T-cell (primary cell): ENCODE measurements around the gene SH3TC2. TPM values are rescaled to one million over a fixed set of nuclear protein-coding genes. Genes with fewer than 3 reads are reported as not detected.

Experiments used
- ATAC-seq, 4 experiments: fragments of 200-7000 bp in 3 of 4; fragments of 150-1000 bp in 1 of 4; cut with Tn5 transposase; replicated peaks in 1 of 4; 1 replicate in 3 of 4; 2 replicates in 1 of 4; pipeline ENCODE4 v1.10.0; 2021; ENCODE audit warnings: moderate library complexity in 3 of 4, mild to moderate bottlenecking in 2 of 4, moderate number of reproducible peaks in 1 of 4
- CTCF ChIA-PET, 2 donors: fragments of 300-600 bp; sonication (Branson Sonifier 250); formaldehyde crosslinking; loops; one replicate each; lab custom pipeline; 2022; ENCODE audit warnings: antibody characterized with exemption in 2 of 2; lab: Charles Lee
- POLR2A ChIA-PET, 2 donors: fragments of 300-600 bp; sonication (Branson Sonifier 250); formaldehyde crosslinking; loops; one replicate each; lab custom pipeline; 2022; ENCODE audit warnings: antibody characterized with exemption in 2 of 2; lab: Charles Lee
- DNase-seq, 35 experiments: peaks; one replicate each; pipeline versions ENCODE4 v3.0.0 to v3.0.0-alpha.2; 2013 to 2023
- H3K27ac ChIP-seq: one replicate; pipeline ENCODE4 v1.5.1; 2013; ENCODE audit warnings: low read length
- H3K27me3 ChIP-seq, 2 experiments: replicated peaks in 1 of 2; 1 replicate in 1 of 2; 2 replicates in 1 of 2; pipeline versions ENCODE4 v1.6.1 to v1.7.0; 2013; ENCODE audit warnings: low read length in 1 of 2, mixed read lengths in 1 of 2; ENCODE audit not compliant: control insufficient read depth in 2 of 2, insufficient read depth in 2 of 2; ENCODE audit errors: extremely low read depth in 1 of 2
- H3K36me3 ChIP-seq, 2 donors: 1 replicate in 1 of 2; 2 replicates in 1 of 2; pipeline versions ENCODE4 v1.6.1 to v1.7.0; 2013; ENCODE audit warnings: low read length in 1 of 2; ENCODE audit not compliant: control insufficient read depth in 2 of 2, insufficient read depth in 1 of 2; ENCODE audit errors: extremely low read depth in 1 of 2
- H3K4me1 ChIP-seq, 2 experiments: 1 replicate in 1 of 2; 2 replicates in 1 of 2; pipeline versions ENCODE4 v1.6.1 to v1.7.0; 2013; ENCODE audit warnings: low read length in 2 of 2, mixed read lengths in 1 of 2; ENCODE audit not compliant: insufficient read depth in 2 of 2, control insufficient read depth in 1 of 2; ENCODE audit errors: extremely low read depth in 1 of 2
- H3K4me3 ChIP-seq, 2 donors: 1 replicate in 1 of 2; 2 replicates in 1 of 2; pipeline versions ENCODE4 v1.5.1 to v1.7.0; 2013; ENCODE audit warnings: mild to moderate bottlenecking in 2 of 2, low read length in 1 of 2, moderate library complexity in 1 of 2; ENCODE audit not compliant: control insufficient read depth in 1 of 2; ENCODE audit errors: extremely low read depth in 1 of 2
- H3K9me3 ChIP-seq: 2 replicates; pipeline ENCODE4 v1.7.0; 2013
- H3K27ac Mint-ChIP-seq, 2 donors: one replicate each; pipeline ENCODE4 v1.8.0; 2020 to 2021; ENCODE audit warnings: mild to moderate bottlenecking in 2 of 2, mixed read lengths in 2 of 2
- H3K27me3 Mint-ChIP-seq, 2 donors: one replicate each; pipeline ENCODE4 v1.8.0; 2021 to 2022; ENCODE audit warnings: mixed read lengths in 2 of 2
- H3K36me3 Mint-ChIP-seq: one replicate; pipeline ENCODE4 v1.8.0; 2021; ENCODE audit warnings: mixed read lengths
- H3K4me1 Mint-ChIP-seq, 3 donors: one replicate each; pipeline ENCODE4 v1.8.0; 2020 to 2022; ENCODE audit warnings: mixed read lengths in 3 of 3, mild to moderate bottlenecking in 1 of 3
- H3K4me3 Mint-ChIP-seq, 3 donors: one replicate each; pipeline ENCODE4 v1.8.0; 2020 to 2022; ENCODE audit warnings: mild to moderate bottlenecking in 3 of 3, mixed read lengths in 3 of 3, moderate library complexity in 3 of 3
- H3K9me3 Mint-ChIP-seq, 3 donors: one replicate each; pipeline ENCODE4 v1.8.0; 2020 to 2022; ENCODE audit warnings: mixed read lengths in 3 of 3
- WGBS: methylation state at CpG from one replicate; pipeline ENCODE4 v1.1.5; 2013; ENCODE audit warnings: missing lambda C conversion rate; ENCODE audit not compliant: insufficient coverage; 5-methylcytosine and 5-hydroxymethylcytosine counted together
- total RNA-seq, 35 experiments: library from RNA in 6 of 35; stranded (reverse) in 6 of 35; fragments of 120-200 nt in 1 of 35; gene quantifications; one replicate each; pipeline versions ENCODE4 v1.2.1 to v1.2.4 and lab custom pipeline; 2013 to 2026

The SH3TC2 gene
- total RNA-seq, 5 donors from 2014 or later (not counting 1 experiment from before 2014, with no cell fraction given) = not detected

DNA sequence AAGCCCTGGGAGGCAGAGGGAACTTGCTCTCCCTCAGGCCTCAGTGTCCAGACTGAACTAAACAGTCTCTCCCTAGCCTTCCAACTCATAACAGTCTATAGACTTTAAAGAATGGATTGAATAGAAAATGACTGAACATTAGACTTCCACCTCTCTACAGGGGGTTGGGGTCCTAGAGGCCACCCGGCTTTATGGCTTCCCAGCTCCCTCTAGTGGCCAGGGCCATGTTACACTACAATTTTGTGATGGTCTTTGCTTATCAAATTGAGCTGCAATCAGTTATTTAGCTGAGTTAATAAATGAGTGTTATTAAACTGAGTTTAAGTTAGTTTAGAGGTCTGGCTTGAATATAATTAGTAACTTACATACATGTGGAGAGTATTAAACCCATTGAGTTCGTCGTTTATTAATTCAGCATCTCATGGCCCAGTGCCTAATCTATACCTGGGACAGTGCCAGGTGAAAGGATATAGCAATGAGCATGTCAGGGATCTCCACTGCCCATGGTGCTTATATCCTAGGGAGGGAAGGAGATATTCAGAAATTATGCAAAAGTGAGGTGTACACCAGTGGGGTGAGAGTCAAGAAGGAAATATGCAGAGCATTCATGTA lies 105.2 kb downstream of the SH3TC2 start:
- DNase-seq (peak in 29 of 35 experiments; percentile 9 to 67 (median 32)), ATAC-seq (peak in 3 of 4 experiments; percentile 30 to 59 (median 44))
- no peak overlapping the region for H3K4me3 Mint-ChIP-seq
- no peaks in the 10 kb centered on the region for H3K36me3 Mint-ChIP-seq
- H3K27me3 Mint-ChIP-seq = peaks cover 3 to 8% of the 10 kb centered on the region in 2 donors
- no peak overlapping the region for H3K4me3 ChIP-seq
- no peaks in the 10 kb centered on the region for H3K36me3 ChIP-seq
- H3K4me1 ChIP-seq = peaks cover 0 to 10% of the 10 kb centered on the region in 2 experiments
- H3K4me1 Mint-ChIP-seq = no peaks in the 10 kb centered on the region
- H3K9me3 ChIP-seq = no peaks in the 10 kb centered on the region
- H3K27ac ChIP-seq = no peak overlapping the region
- no CpG with 5 or more reads among the region's 3 CpGs for WGBS
- ChIA-PET CTCF (interaction anchor here (0.6 to 3.8 kb wide), 31 partner anchors 9 to 350 kb away, joined by 3 to 47 read pairs (median 4); partner anchors contain the start of gene ADRB2 (in 1 of the 2)), POLR2A (interaction anchor here in 1 of 2 donors (0.5 to 0.6 kb wide), 2 partner anchors 9 to 28 kb away, joined by 3 read pairs; no protein-coding TSS in a partner anchor)
- no peaks in the 10 kb centered on the region for H3K9me3 Mint-ChIP-seq
- no peak overlapping the region for H3K27ac Mint-ChIP-seq
- peaks cover 0 to 3% of the 10 kb centered on the region in 2 experiments for H3K27me3 ChIP-seq

DNA sequence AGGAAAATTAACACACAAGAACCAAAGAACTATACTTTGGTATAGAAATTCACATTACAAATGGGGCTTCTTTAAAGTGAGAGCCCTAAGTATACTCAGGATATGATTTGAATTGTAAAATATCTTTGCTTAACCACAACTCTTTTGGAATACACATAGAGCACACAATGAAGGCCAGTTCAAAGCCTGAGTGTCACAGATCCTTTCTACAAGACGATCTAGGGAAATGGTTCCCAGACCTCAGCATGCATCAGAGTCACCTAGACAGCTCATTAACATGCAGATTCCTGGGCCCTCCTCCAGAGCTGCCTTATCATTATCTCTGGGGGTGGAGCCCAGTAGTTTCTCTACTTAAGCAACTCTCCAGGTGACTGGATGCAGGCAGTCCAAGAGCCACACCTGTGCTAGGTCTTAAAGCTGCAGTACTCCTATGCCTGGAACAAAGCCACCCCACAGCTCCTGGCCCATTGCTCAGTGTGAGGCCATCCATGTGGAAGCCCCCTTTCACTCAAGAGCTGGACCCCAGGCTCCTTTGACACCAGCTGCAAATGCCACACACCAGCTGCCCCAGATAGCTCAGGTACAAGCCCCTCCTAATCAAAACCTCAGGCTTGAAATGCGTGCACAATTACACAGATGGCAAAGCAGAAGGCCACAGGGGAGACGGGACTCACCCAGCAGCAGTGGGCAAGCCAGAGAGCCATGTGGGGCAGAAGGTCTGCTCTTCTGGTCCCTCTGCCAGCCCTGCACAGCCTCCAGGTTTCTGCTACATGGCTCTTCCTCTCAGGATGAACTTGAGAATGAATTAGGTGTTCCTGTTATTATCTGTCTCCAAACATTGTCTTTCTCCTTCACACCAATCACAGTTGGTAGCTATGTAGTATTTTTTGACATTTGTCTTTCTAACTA lies 106.1 kb downstream of the SH3TC2 start:
- CTCF ChIA-PET = interaction anchor here (0.6 to 3.8 kb wide), 29 partner anchors 10 to 351 kb away, joined by 3 to 47 read pairs (median 4); partner anchors contain the start of gene ADRB2 (in 1 of the 2)

More for the DNA sequence above, 106.1 kb downstream of the SH3TC2 start:
- H3K27me3 Mint-ChIP-seq = peaks cover 3 to 8% of the 10 kb centered on the region in 2 donors
- ATAC-seq = no peak
- POLR2A ChIA-PET = no interaction called here
- 88% methylated on average over 2 of the region's 3 CpGs for WGBS
- H3K4me3 Mint-ChIP-seq = no peak overlapping the region
- Histone ChIP-seq H3K9me3 (no peaks in the 10 kb centered on the region), H3K4me1 (peaks cover 0 to 10% of the 10 kb centered on the region in 2 experiments), H3K4me3 (no peak overlapping the region), H3K27ac (no peak overlapping the region), H3K27me3 (peaks cover 0 to 3% of the 10 kb centered on the region in 2 experiments), H3K36me3 (no peaks in the 10 kb centered on the region)
- H3K27ac Mint-ChIP-seq = no peak overlapping the region
- H3K36me3 Mint-ChIP-seq = no peaks in the 10 kb centered on the region
- DNase-seq = no peak
- no peaks in the 10 kb centered on the region for H3K9me3 Mint-ChIP-seq
- no peaks in the 10 kb centered on the region for H3K4me1 Mint-ChIP-seq

Other genes starting within 250 kb of the SH3TC2 start
- 10 to 100 TPM in 1 of 5 donors, 1 to 10 TPM in 4; 2.3 to 11.3 (median 7.2) TPM for gene ADRB2, start 236.5 kb downstream of the SH3TC2 start, total RNA-seq
- under 1 TPM in 3 of 5 donors, not detected in 2; 0.07 to 0.30 (median 0.29) TPM for gene ABLIM3, start 78.4 kb upstream of the SH3TC2 start, total RNA-seq
- under 1 TPM; 0.20 to 0.99 (median 0.50) TPM for gene AFAP1L1, start 208.8 kb upstream of the SH3TC2 start, total RNA-seq